ENCODE data around the gene GPR142.

- TF ChIP-seq CTCF (IDR thresholded peaks at IDR 0.05): no peak
- no peak for TF ChIP-seq TEAD1 (CRISPR knock-in tag; IDR thresholded peaks at IDR 0.05)
- no peak for TF ChIP-seq MAX (CRISPR knock-in tag; IDR thresholded peaks at IDR 0.05)
- no peak for TF ChIP-seq PRDM15 (CRISPR knock-in tag; IDR thresholded peaks at IDR 0.05)
Observed at GRCh38 chr17:74402048-74402447, 34.7 kb downstream of the GPR142 start.
